ENCODE results near the gene SRCAP. TPM values are rescaled to one million over a fixed set of nuclear protein-coding genes. Genes with fewer than 3 reads are reported as not detected.
A peak's percentile ranks its signal among the peaks of the same experiment; 100 is the strongest.

SRCAP gene
- polyA plus RNA-seq, 1 of the 3 experiments (the other 2 are of a cell fraction), result 5.6 TPM

- Histone ChIP-seq H3K9me2 (no peaks in the 10 kb centered on the region), H3F3A (replicated peaks; ENCODE audit: insufficient read depth) (peaks cover 18% of the 10 kb centered on the region), H3K9me3 (no peaks in the 10 kb centered on the region), H3K4me2 (peak overlapping the region; percentile 83), H3K4me3 (ENCODE audit: low read depth in 2 of 2, low read length in 1 of 2) (peak overlapping the region; percentile 52 to 57), H3K4me1 (ENCODE audit: control insufficient read depth in 1 of 2, insufficient read depth in 2 of 2, low read depth in 1 of 2, low read length in 1 of 2) (peaks cover 12 to 32% of the 10 kb centered on the region in 2 experiments), H4K20me1 (ENCODE audit: insufficient read depth) (peaks cover 17% of the 10 kb centered on the region; the same call in 1 of the 2 replicates), H2AFZ (ENCODE audit: low read depth) (peak overlapping the region; percentile 33), H3K27ac (ENCODE audit: low read depth in 2 of 2, low read length in 1 of 2) (peak overlapping the region; percentile 76 to 95), H3K36me3 (replicated peaks in 1 of 2; ENCODE audit: control insufficient read depth in 1 of 2, insufficient read depth in 2 of 2, low read length in 1 of 2) (peaks cover 38 to 43% of the 10 kb centered on the region in 2 experiments), H3K27me3 (ENCODE audit: insufficient read depth) (no peaks in the 10 kb centered on the region), H3K79me2 (ENCODE audit: insufficient read depth) (peaks cover 40% of the 10 kb centered on the region), H3K9ac (peak overlapping the region; percentile 49; the same call in 1 of the 2 replicates)
- 41% methylated on average over 19 of the region's 32 CpGs for WGBS (ENCODE audit: low lambda C conversion rate)
- TF ChIP-seq ZBTB33 (IDR thresholded peaks at IDR 0.05; ENCODE audit: borderline replicate concordance, low read depth) (no peak), TAF1 (IDR thresholded peaks at IDR 0.05; ENCODE audit: borderline replicate concordance, low read depth, low read length) (no peak), JUND (IDR thresholded peaks at IDR 0.05) (no peak), CHD2 (IDR thresholded peaks at IDR 0.05; ENCODE audit: low read length, partially characterized antibody) (no peak), NFIC (IDR thresholded peaks at IDR 0.05; ENCODE audit: borderline replicate concordance) (peak; percentile 45; the same call in 1 of the 2 replicates), USF2 (IDR thresholded peaks at IDR 0.05; ENCODE audit: borderline replicate concordance, low read depth, low read length) (no peak), FOSL2 (IDR thresholded peaks at IDR 0.05; ENCODE audit: borderline replicate concordance, low read depth) (no peak), GATA2 (CRISPR knock-in tag; IDR thresholded peaks at IDR 0.05) (no peak), POLR2AphosphoS5 (IDR thresholded peaks at IDR 0.05; ENCODE audit: low read depth, low read length) (0 out of 2 replicates have a peak, but pooled peaks have one; percentile 55), MEF2A (IDR thresholded peaks at IDR 0.05; ENCODE audit: borderline replicate concordance, low read depth) (no peak), SIN3A (IDR thresholded peaks at IDR 0.05; ENCODE audit: borderline replicate concordance, low read depth, low read length) (peak; percentile 17; the same call in 1 of the 2 replicates), ELF1 (IDR thresholded peaks at IDR 0.05) (no peak)
- TF ChIP-seq, protein P1, sequence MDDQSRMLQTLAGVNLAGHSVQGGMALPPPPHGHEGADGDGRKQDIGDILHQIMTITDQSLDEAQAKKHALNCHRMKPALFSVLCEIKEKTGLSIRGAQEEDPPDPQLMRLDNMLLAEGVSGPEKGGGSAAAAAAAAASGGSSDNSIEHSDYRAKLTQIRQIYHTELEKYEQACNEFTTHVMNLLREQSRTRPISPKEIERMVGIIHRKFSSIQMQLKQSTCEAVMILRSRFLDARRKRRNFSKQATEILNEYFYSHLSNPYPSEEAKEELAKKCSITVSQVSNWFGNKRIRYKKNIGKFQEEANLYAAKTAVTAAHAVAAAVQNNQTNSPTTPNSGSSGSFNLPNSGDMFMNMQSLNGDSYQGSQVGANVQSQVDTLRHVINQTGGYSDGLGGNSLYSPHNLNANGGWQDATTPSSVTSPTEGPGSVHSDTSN (IDR thresholded peaks at IDR 0.05), result no peak
- no peak for DNase-seq
- CTCF ChIA-PET, result interaction anchor here (1.0 to 1.4 kb wide), 5 partner anchors 19 to 210 kb away, joined by 3 to 5 read pairs (median 4); no protein-coding TSS in a partner anchor
- POLR2A ChIA-PET, result no interaction called here
Observed at GRCh38 chr16:30656974-30657865, 41.8 kb upstream of the SRCAP start.
